Gastrocnemius medialis (tissue), 4 donors: ENCODE measurements around the gene CDC14B. TPM values are rescaled to one million over a fixed set of nuclear protein-coding genes. Genes with fewer than 3 reads are reported as not detected.

Experiments used
- ATAC-seq, 2 donors: fragments of 150-250 bp; one replicate each; pipeline ENCODE4 v1.9.1; 2016
- DNase-seq, 2 donors: peaks; one replicate each; pipeline ENCODE4 v3.0.0-alpha.2; 2019
- H3K27ac ChIP-seq, 4 donors: fragments of 200-600 bp; sonication (generic); 1 replicate in 1 of 4; 2 replicates in 3 of 4; pipeline ENCODE4 v1.5.1; 2016 to 2018; ENCODE audit warnings: mild to moderate bottlenecking in 2 of 4, moderate library complexity in 1 of 4
- H3K27me3 ChIP-seq, 3 donors: fragments of 200-600 bp; sonication (generic) in 2 of 3; 1 replicate in 1 of 3; 2 replicates in 2 of 3; pipeline versions ENCODE4 v1.5.1 to v1.6.0; 2016 to 2019; ENCODE audit warnings: mild to moderate bottlenecking in 1 of 3, moderate library complexity in 1 of 3
- H3K36me3 ChIP-seq, 2 donors: fragments of 200-600 bp; sonication (generic) in 1 of 2; one replicate each; pipeline ENCODE4 v1.5.1; 2017 to 2018
- H3K4me1 ChIP-seq, 2 donors: fragments of 200-600 bp; sonication (generic) in 1 of 2; one replicate each; pipeline ENCODE4 v1.5.1; 2016 to 2017; ENCODE audit warnings: mild to moderate bottlenecking in 2 of 2
- H3K4me3 ChIP-seq, 4 donors: fragments of 200-600 bp; sonication (generic) in 3 of 4; 1 replicate in 1 of 4; 2 replicates in 3 of 4; pipeline ENCODE4 v1.5.1; 2016 to 2019; ENCODE audit warnings: mild to moderate bottlenecking in 2 of 4
- H3K9me3 ChIP-seq, 3 donors: fragments of 200-600 bp; sonication (generic) in 2 of 3; 1 replicate in 1 of 3; 2 replicates in 2 of 3; pipeline ENCODE4 v1.5.1; 2016 to 2019
- CTCF ChIP-seq, 5 experiments: fragments of 450-650 bp in 3 of 5; fragments of 200-600 bp in 2 of 5; sonication (generic) in 2 of 5; IDR thresholded peaks in 4 of 5; conservative IDR thresholded peaks in 1 of 5; 1 replicate in 4 of 5; 2 replicates in 1 of 5; pipeline ENCODE4 v1.5.1; 2016 to 2019; ENCODE audit warnings: antibody characterized with exemption in 5 of 5, mild to moderate bottlenecking in 3 of 5, moderate library complexity in 3 of 5
- POLR2A ChIP-seq, 2 donors: fragments of 450-650 bp; IDR thresholded peaks; one replicate each; pipeline ENCODE4 v1.6.1; 2017; ENCODE audit warnings: antibody characterized with exemption in 2 of 2, mild to moderate bottlenecking in 2 of 2, moderate library complexity in 2 of 2
- in situ Hi-C, 4 donors: fragments of 200-750 bp; cut with MboI; loops; one replicate each; pipeline versions ENCODE4 v1.15.0 to v1.8.0; 2017; ENCODE audit warnings: low sequenced_read_pairs in 4 of 4
- intact Hi-C: fragments of 100-400 bp; cut with DNase I; formaldehyde crosslinking; loops from one replicate; pipeline ENCODE4 v1.15.1; 2023; ENCODE audit warnings: low total_unique reads
- total RNA-seq, 4 donors: library from RNA; depleted of rRNA; stranded (reverse); fragments of >200 nt; gene quantifications; one replicate each; pipeline versions ENCODE4 v1.1.0 to v1.2.3, GENCODE V29; 2016

CDC14B gene
- total RNA-seq, 4 donors from 2014 or later = 2.0 to 9.4 (median 5.5) TPM

GRCh38 chr9:96555567-96556386, 63.9 kb downstream of the CDC14B start:
- ATAC-seq (peak in 1 of 2 donors; percentile 53), DNase-seq (no peak)
- Histone ChIP-seq H3K9me3 (no peaks in the 10 kb centered on the region), H3K4me1 (no peaks in the 10 kb centered on the region), H3K27me3 (no peaks in the 10 kb centered on the region), H3K27ac (no peak overlapping the region), H3K36me3 (no peaks in the 10 kb centered on the region), H3K4me3 (no peak overlapping the region)
- intact Hi-C loops = no loop called here
- in situ Hi-C loops = no loop called here
- TF ChIP-seq CTCF (IDR thresholded peaks at IDR 0.05 in 4 of 5, conservative IDR thresholded peaks at IDR 0.05 in 1 of 5) = no peak
- TF ChIP-seq POLR2A (IDR thresholded peaks at IDR 0.05) = no peak

GRCh38 chr9:96554801-96555566, 64.7 kb downstream of the CDC14B start:
- no peak overlapping the region for H3K27ac ChIP-seq
- H3K9me3 ChIP-seq = no peaks in the 10 kb centered on the region
- H3K4me3 ChIP-seq = no peak overlapping the region
- intact Hi-C loops (no loop called here), in situ Hi-C loops (no loop called here)
- DNase-seq (no peak), ATAC-seq (no peak)
- H3K36me3 ChIP-seq = no peaks in the 10 kb centered on the region
- H3K4me1 ChIP-seq = no peaks in the 10 kb centered on the region
- H3K27me3 ChIP-seq = no peaks in the 10 kb centered on the region
- TF ChIP-seq POLR2A (IDR thresholded peaks at IDR 0.05) = no peak
- TF ChIP-seq CTCF (IDR thresholded peaks at IDR 0.05 in 4 of 5, conservative IDR thresholded peaks at IDR 0.05 in 1 of 5) = no peak

- Histone ChIP-seq H3K9me3 (no peaks in the 10 kb centered on the region), H3K27me3 (no peaks in the 10 kb centered on the region), H3K36me3 (no peaks in the 10 kb centered on the region), H3K4me3 (no peak overlapping the region), H3K4me1 (no peaks in the 10 kb centered on the region), H3K27ac (no peak overlapping the region)
- no peak for TF ChIP-seq CTCF (IDR thresholded peaks at IDR 0.05 in 4 of 5, conservative IDR thresholded peaks at IDR 0.05 in 1 of 5)
- ATAC-seq (no peak), DNase-seq (no peak)
- intact Hi-C loops (no loop called here), in situ Hi-C loops (no loop called here)
These were observed 65.3 kb downstream of the CDC14B start for GRCh38 chr9:96554326-96554725.

GRCh38 chr9:96553070-96553469, 66.6 kb downstream of the CDC14B start:
- DNase-seq = no peak
- in situ Hi-C loops = no loop called here
- H3K36me3 ChIP-seq = no peaks in the 10 kb centered on the region
- intact Hi-C loops = no loop called here
- ATAC-seq = no peak
- no peak overlapping the region for H3K4me3 ChIP-seq
- H3K4me1 ChIP-seq = no peaks in the 10 kb centered on the region
- no peak overlapping the region for H3K27ac ChIP-seq
- H3K9me3 ChIP-seq = no peaks in the 10 kb centered on the region
- H3K27me3 ChIP-seq = no peaks in the 10 kb centered on the region
- TF ChIP-seq CTCF (IDR thresholded peaks at IDR 0.05 in 4 of 5, conservative IDR thresholded peaks at IDR 0.05 in 1 of 5) = no peak
- no peak for TF ChIP-seq POLR2A (IDR thresholded peaks at IDR 0.05)
